Esophagus squamous epithelium (tissue), 5 donors: ENCODE data around the gene OVCH1. TPM values are rescaled to one million over a fixed set of nuclear protein-coding genes. Genes with fewer than 3 reads are reported as not detected.

ENCODE experiments used
- DNase-seq: peaks from one replicate; lab custom pipeline; 2025; lab: John Stamatoyannopoulos, UW
- H3K27ac ChIP-seq, 4 donors: fragments of 200-600 bp; sonication (generic); one replicate each; pipeline ENCODE4 v1.5.1; 2016 to 2019; ENCODE audit warnings: mild to moderate bottlenecking in 1 of 4
- H3K27me3 ChIP-seq, 4 donors: fragments of 200-600 bp; sonication (generic); 1 replicate in 3 of 4; 2 replicates in 1 of 4; pipeline versions ENCODE4 v1.5.1 to v1.6.0; 2017 to 2021; ENCODE audit warnings: antibody characterized with exemption in 1 of 4
- H3K36me3 ChIP-seq, 3 donors: fragments of 200-600 bp; sonication (generic); one replicate each; pipeline ENCODE4 v1.5.1; 2016 to 2019
- H3K4me1 ChIP-seq, 3 donors: fragments of 200-600 bp; sonication (generic); one replicate each; pipeline ENCODE4 v1.5.1; 2017 to 2019
- H3K4me3 ChIP-seq, 4 donors: fragments of 200-600 bp; sonication (generic); 1 replicate in 3 of 4; 2 replicates in 1 of 4; pipeline ENCODE4 v1.5.1; 2016 to 2019; ENCODE audit warnings: mild to moderate bottlenecking in 2 of 4, moderate library complexity in 1 of 4
- H3K9me3 ChIP-seq, 3 donors: fragments of 200-600 bp; sonication (generic); one replicate each; pipeline ENCODE4 v1.5.1; 2016 to 2019
- POLR2A ChIP-seq, 4 donors: fragments of 450-650 bp; IDR thresholded peaks; one replicate each; pipeline ENCODE4 v1.6.1; 2017; ENCODE audit warnings: antibody characterized with exemption in 4 of 4, mild to moderate bottlenecking in 4 of 4, moderate library complexity in 3 of 4
- WGBS, 2 donors: methylation state at CpG; one replicate each; pipeline ENCODE4 v1.1.5; 2018; 5-methylcytosine and 5-hydroxymethylcytosine counted together
- intact Hi-C: fragments of 100-400 bp; cut with DNase I; formaldehyde crosslinking; loops from one replicate; pipeline ENCODE4 v1.15.0; 2022
- total RNA-seq, 4 donors: library from RNA; depleted of rRNA; stranded (reverse); fragments of >200 nt; gene quantifications; one replicate each; pipeline ENCODE4 v1.1.0, GENCODE V29; 2016
- TF ChIP-seq, protein P1 (sequence below), 6 experiments: fragments of 450-650 bp in 4 of 6; fragments of 200-600 bp in 2 of 6; sonication (generic) in 2 of 6; IDR thresholded peaks; one replicate each; pipeline ENCODE4 v1.5.1; 2016 to 2019; ENCODE audit warnings: antibody characterized with exemption in 6 of 6, mild to moderate bottlenecking in 4 of 6, moderate library complexity in 4 of 6
- donor health status: DM: yes; HTN: yes; CAD: no.

OVCH1 gene
- total RNA-seq, 4 donors from 2014 or later, result 0.38 TPM; not detected in 3

GRCh38 chr12:29517264-29517663 lies 19.8 kb upstream of the OVCH1 start:
- intact Hi-C loops, result no loop called here
- Histone ChIP-seq H3K27ac (no peak overlapping the region), H3K4me1 (no peaks in the 10 kb centered on the region), H3K27me3 (no peaks in the 10 kb centered on the region), H3K36me3 (peaks cover 0 to 28% (median 0%) of the 10 kb centered on the region in 3 donors), H3K4me3 (no peak overlapping the region), H3K9me3 (no peaks in the 10 kb centered on the region)
- WGBS, 2 donors, result 89 to 90% methylated on average over 7 of the region's 7 CpGs
- TF ChIP-seq, protein P1, sequence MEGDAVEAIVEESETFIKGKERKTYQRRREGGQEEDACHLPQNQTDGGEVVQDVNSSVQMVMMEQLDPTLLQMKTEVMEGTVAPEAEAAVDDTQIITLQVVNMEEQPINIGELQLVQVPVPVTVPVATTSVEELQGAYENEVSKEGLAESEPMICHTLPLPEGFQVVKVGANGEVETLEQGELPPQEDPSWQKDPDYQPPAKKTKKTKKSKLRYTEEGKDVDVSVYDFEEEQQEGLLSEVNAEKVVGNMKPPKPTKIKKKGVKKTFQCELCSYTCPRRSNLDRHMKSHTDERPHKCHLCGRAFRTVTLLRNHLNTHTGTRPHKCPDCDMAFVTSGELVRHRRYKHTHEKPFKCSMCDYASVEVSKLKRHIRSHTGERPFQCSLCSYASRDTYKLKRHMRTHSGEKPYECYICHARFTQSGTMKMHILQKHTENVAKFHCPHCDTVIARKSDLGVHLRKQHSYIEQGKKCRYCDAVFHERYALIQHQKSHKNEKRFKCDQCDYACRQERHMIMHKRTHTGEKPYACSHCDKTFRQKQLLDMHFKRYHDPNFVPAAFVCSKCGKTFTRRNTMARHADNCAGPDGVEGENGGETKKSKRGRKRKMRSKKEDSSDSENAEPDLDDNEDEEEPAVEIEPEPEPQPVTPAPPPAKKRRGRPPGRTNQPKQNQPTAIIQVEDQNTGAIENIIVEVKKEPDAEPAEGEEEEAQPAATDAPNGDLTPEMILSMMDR (IDR thresholded peaks at IDR 0.05), result no peak
- TF ChIP-seq POLR2A (IDR thresholded peaks at IDR 0.05), result no peak
- DNase-seq, result no peak

DNA sequence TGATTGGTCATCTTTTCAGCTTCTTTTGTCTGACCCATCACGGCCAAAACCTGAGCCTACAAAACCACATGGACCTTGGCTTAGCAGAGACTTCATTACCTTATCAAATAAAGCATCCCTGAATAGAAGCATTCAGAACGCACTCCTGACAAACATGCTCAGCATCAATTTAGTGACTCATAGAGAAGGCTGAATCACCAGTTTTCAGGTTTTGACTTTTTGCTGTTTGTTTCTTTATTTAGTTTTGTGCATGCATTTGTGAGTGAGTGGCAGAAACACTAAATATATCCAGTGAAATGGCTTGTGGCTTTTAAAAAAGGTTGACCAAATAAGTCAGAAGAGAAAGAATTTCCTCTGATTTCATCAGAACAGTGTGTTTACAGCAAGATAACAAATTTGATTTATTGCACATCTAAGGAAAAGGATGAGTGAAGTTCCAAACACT lies 19.0 kb upstream of the OVCH1 start:
- Histone ChIP-seq H3K27ac (no peak overlapping the region), H3K36me3 (peaks cover 0 to 35% (median 0%) of the 10 kb centered on the region in 3 donors), H3K27me3 (no peaks in the 10 kb centered on the region), H3K9me3 (no peaks in the 10 kb centered on the region), H3K4me1 (no peaks in the 10 kb centered on the region), H3K4me3 (no peak overlapping the region)
- DNase-seq, result no peak
- TF ChIP-seq POLR2A (IDR thresholded peaks at IDR 0.05), result no peak
- TF ChIP-seq, protein P1 (IDR thresholded peaks at IDR 0.05), result no peak
- WGBS, 2 donors, result 30 to 62% methylated on average over 2 of the region's 2 CpGs
- intact Hi-C loops, result no loop called here

DNA sequence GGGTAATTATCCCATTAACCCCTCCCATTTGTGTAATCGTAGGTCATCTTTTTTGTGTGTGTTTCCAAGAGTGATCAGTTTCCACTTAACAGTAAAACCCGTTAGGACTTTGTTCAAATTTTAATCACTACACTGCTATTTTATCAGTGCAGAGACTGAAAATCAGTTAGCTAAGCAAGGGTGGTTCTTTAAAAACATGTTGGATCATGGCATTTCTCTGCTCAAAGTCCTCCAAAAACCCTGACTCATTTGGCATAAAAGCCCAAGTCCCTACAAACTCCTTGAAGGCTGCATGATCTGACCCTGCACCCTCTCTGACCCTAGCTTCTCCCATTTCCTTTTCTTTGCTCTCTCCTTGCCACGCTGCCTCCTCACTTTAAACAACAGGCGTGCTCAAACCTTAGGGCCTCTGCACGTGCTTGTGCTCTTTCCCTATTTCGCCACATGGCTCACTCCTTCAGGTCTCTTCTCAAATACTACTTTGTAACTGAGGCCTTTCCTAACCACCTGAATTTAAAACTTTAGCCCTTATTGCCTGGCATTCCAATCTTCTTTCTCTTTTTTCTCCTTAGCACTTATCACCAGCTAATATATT lies 13.2 kb upstream of the OVCH1 start:
- DNase-seq, result no peak
- Histone ChIP-seq H3K27ac (no peak overlapping the region), H3K4me1 (no peaks in the 10 kb centered on the region), H3K4me3 (no peak overlapping the region), H3K27me3 (no peaks in the 10 kb centered on the region), H3K36me3 (peaks cover 0 to 24% (median 0%) of the 10 kb centered on the region in 3 donors), H3K9me3 (no peaks in the 10 kb centered on the region)
- intact Hi-C loops, result no loop called here
- TF ChIP-seq POLR2A (IDR thresholded peaks at IDR 0.05), result no peak
- TF ChIP-seq, protein P1 (IDR thresholded peaks at IDR 0.05), result no peak
- WGBS, 2 donors, result 38 to 57% methylated on average over 6 of the region's 6 CpGs

GRCh38 chr12:29509503-29509902 lies 12.0 kb upstream of the OVCH1 start:
- Histone ChIP-seq H3K36me3 (peaks cover 0 to 19% (median 0%) of the 10 kb centered on the region in 3 donors), H3K9me3 (no peaks in the 10 kb centered on the region), H3K4me1 (no peaks in the 10 kb centered on the region), H3K27ac (no peak overlapping the region), H3K4me3 (no peak overlapping the region), H3K27me3 (no peaks in the 10 kb centered on the region)
- intact Hi-C loops, result no loop called here
- no peak for DNase-seq
- WGBS, 2 donors, result 79 to 100% methylated on average over 1 of the region's 1 CpG
- no peak for TF ChIP-seq POLR2A (IDR thresholded peaks at IDR 0.05)
- TF ChIP-seq, protein P1 (IDR thresholded peaks at IDR 0.05), result no peak

DNA sequence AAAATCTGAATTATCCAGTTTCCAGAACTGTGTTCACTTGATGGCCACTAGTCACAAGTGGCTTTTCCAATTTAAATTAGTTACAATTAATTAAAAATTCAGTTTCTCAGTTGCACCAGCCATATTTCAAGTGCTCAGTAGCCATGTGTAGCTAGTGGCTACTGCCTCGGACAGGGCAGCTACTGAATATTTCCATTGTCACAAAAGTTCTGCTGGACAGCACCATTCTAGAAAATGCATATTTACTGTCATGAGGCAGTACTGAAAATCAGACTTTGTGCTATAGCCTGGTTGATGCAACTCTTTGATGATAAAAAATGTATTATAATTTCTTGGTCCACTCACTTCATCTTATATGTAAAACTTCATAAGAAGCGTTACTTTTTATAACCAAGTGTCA lies 11.5 kb upstream of the OVCH1 start:
- WGBS, 2 donors, result 81 to 94% methylated on average over 2 of the region's 2 CpGs

More for the DNA sequence above, 11.5 kb upstream of the OVCH1 start:
- no peak for DNase-seq
- Histone ChIP-seq H3K4me3 (no peak overlapping the region), H3K27me3 (no peaks in the 10 kb centered on the region), H3K27ac (no peak overlapping the region), H3K4me1 (no peaks in the 10 kb centered on the region), H3K9me3 (no peaks in the 10 kb centered on the region), H3K36me3 (peaks cover 0 to 17% (median 0%) of the 10 kb centered on the region in 3 donors)
- TF ChIP-seq POLR2A (IDR thresholded peaks at IDR 0.05), result no peak
- TF ChIP-seq, protein P1 (IDR thresholded peaks at IDR 0.05), result no peak
- intact Hi-C loops, result no loop called here
